ENCODE data around the gene SLC22A15.
"Not testable (repeated sequence)": the region's sequence is repeated elsewhere in the genome, so short reads cannot be mapped to it uniquely, and the experiment has no call there.

SLC22A15 gene

DNA sequence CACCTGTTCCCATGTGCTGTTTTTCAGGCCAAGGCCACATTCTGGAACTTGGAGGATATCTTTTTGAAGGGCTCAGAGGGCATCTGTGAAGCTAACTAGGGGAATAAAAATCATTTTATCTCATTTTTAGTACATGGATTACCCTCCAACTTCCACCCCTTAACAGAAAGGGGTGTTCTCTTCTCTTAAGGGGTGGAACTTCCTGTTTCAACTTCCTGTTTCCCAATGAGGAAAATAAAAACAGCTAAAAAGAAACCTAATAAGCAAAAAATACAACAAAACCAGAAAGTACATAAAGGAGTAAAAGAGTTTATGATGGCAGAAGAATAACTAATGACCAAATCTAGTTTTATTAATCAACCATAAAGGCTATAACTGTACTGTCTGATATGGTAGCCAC, 24.8 kb upstream of the SLC22A15 start:
- DNase-seq (ENCODE audit: low read depth) = no peak

GRCh38 chr1:115952547-115952946, 23.8 kb upstream of the SLC22A15 start:
- DNase-seq (ENCODE audit: low read depth) = no peak
- no peak overlapping the region for H3K4me3 ChIP-seq (ENCODE audit: low read depth, low read length)
- no peak for TF ChIP-seq CTCF (conservative IDR thresholded peaks at IDR 0.05; ENCODE audit: low read depth, low read length)

More for the DNA sequence above, 24.8 kb upstream of the SLC22A15 start:
- TF ChIP-seq CTCF (conservative IDR thresholded peaks at IDR 0.05; ENCODE audit: low read depth, low read length) = no peak
- no peak overlapping the region for H3K4me3 ChIP-seq (ENCODE audit: low read depth, low read length)

GRCh38 chr1:115953180-115953579, 23.1 kb upstream of the SLC22A15 start:
- no peak overlapping the region for H3K4me3 ChIP-seq (ENCODE audit: low read depth, low read length)
- TF ChIP-seq CTCF (conservative IDR thresholded peaks at IDR 0.05; ENCODE audit: low read depth, low read length) = no peak
- no peak for DNase-seq (ENCODE audit: low read depth)

DNA sequence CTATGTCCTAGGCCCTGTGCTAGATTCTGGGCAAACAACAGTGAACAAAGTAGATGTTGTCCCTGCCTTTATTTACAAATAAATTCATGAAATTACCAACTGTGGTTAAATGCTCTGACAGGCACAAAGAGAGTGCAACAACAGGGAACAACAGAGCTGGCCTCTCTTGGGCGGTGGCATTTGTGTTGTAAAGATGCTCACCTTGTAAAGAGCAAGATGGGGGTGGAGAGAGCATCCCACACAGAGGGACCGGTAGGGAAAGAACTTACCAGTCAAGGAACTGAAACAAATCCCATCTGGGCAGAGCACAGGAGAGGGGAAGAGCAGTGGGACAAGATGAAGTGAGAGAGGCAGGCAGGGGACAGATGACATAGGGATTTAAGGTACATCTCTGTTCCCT, 21.6 kb upstream of the SLC22A15 start:
- no peak overlapping the region for H3K4me3 ChIP-seq (ENCODE audit: low read depth, low read length)
- no peak for DNase-seq (ENCODE audit: low read depth)
- TF ChIP-seq CTCF (conservative IDR thresholded peaks at IDR 0.05; ENCODE audit: low read depth, low read length) = no peak

DNA sequence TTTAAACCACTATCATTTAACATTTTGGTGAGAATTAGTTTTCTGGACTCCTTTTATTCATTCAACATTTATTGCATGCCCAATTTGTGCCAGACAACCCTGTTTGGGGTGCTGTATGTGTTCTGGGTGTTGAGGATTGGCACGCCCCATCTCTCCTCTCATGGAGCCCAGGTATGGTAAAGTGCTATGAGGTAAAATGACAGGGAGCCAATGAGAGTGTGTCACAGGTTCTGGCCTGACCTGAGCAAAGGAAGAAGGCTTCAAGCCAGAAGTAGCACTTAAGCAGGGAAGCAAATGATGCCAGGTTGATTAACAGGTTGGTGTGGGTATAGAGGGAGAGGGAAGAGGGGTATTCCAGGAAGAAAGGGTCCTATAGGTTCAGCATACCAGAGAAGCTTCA, 21.1 kb upstream of the SLC22A15 start:
- DNase-seq (ENCODE audit: low read depth) = no peak
- no peak for TF ChIP-seq CTCF (conservative IDR thresholded peaks at IDR 0.05; ENCODE audit: low read depth, low read length)
- no peak overlapping the region for H3K4me3 ChIP-seq (ENCODE audit: low read depth, low read length)

DNA sequence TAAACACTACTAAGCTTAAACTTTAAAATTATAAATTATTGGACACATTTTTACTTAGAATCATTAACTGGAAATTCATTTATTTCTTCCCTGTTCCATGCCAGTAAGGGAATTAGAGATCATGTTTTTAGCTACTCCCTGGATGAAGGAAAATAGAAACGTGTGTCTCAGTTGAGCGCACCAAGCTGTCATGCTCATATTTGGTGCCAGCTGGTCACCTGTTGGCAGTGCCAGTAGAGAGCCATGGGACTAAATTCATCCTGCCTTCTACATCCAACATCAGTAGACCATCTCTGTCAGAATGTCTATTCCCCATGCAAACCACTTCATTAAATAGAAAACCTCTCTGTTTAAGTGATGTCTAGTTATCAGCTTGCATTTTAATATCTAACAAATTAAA, 17.4 kb upstream of the SLC22A15 start:
- H3K4me3 ChIP-seq (ENCODE audit: low read depth, low read length) = no peak overlapping the region
- DNase-seq (ENCODE audit: low read depth) = no peak
- TF ChIP-seq CTCF (conservative IDR thresholded peaks at IDR 0.05; ENCODE audit: low read depth, low read length) = no peak

GRCh38 chr1:115969509-115969908, 6.8 kb upstream of the SLC22A15 start:
- TF ChIP-seq CTCF (conservative IDR thresholded peaks at IDR 0.05; ENCODE audit: low read depth, low read length) = no peak
- peak; percentile 30 for DNase-seq (ENCODE audit: low read depth)
- H3K4me3 ChIP-seq (ENCODE audit: low read depth, low read length) = no peak overlapping the region

DNA sequence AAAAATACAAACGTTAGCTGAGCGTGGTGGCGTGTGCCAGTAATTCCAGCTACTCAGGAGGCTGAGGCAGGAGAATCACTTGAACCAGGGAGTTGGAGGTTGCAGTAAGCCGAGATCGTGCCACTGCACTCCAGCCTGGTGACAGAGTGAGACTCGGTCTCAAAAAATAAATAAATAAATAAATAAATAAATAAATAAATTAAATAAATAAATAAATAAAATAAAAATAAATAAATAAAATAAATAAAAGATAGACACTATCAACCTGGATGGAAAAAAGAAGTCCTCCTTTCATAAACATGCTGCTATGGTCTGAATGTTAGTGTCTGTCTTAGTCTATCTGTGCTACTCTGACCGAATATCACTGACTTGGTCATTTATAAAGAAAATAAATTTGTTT, 4.5 kb upstream of the SLC22A15 start:
- DNase-seq (ENCODE audit: low read depth) = not testable (repeated sequence)

More for the DNA sequence above, 4.5 kb upstream of the SLC22A15 start:
- H3K4me3 ChIP-seq (ENCODE audit: low read depth, low read length) = not testable (repeated sequence)

Measured in choroid plexus epithelial cell (primary cell).